HepG2 (cell line): ENCODE data around the gene IL1RAPL2. TPM values are rescaled to one million over a fixed set of nuclear protein-coding genes. Genes with fewer than 3 reads are reported as not detected.

Experiments used
- ATAC-seq: fragments of 200-7000 bp; cut with Tn5 transposase; 3 replicates; pipeline ENCODE4 v1.9.1; 2020; ENCODE audit warnings: mild to moderate bottlenecking, moderate library complexity
- BruUV-seq: library from RNA; stranded (reverse); fragments of 400-500 nt; replicated peaks from 2 replicates; lab custom pipeline; 2021; lab: Mats Ljungman, UMichigan
- CTCF ChIA-PET: fragments of 300-600 bp; formaldehyde crosslinking; extraction: SDS; loops from one replicate; lab custom pipeline; 2021; ENCODE audit warnings: low total read pairs, inconsistent platforms, low intra/inter-chr PET ratio; lab: Yijun Ruan, JAX
- POLR2A ChIA-PET: fragments of 350-600 bp; sonication (Branson Sonifier 250); formaldehyde crosslinking; loops from one replicate; lab custom pipeline; 2020; ENCODE audit warnings: antibody characterized with exemption, inconsistent platforms; lab: Yijun Ruan, JAX
- DNase-seq: peaks from one replicate; pipeline ENCODE4 v3.0.0-alpha.2; 2015; ENCODE audit warnings: low spot score
- FAIRE-seq: peaks from 3 replicates; lab custom pipeline; 2011; peaks lifted over from hg19 to GRCh38; lab: Jason Lieb, UNC
- H2AFZ ChIP-seq: one replicate; pipeline ENCODE4 v1.6.1; 2011; ENCODE audit warnings: low read length, inconsistent platforms
- H3K27ac ChIP-seq: fragments of 300-600 bp; 3 replicates; pipeline ENCODE4 v1.8.0; 2011; ENCODE audit warnings: mixed run types, mild to moderate bottlenecking, mixed read lengths, low read length, inconsistent platforms; ENCODE audit not compliant: insufficient read depth; ENCODE audit errors: extremely low read length
- H3K27me3 ChIP-seq, 2 experiments: fragments of 200-600 bp in 1 of 2; 2 replicates in 1 of 2; 3 replicates in 1 of 2; pipeline versions ENCODE4 v1.6.0 to v1.8.0; 2011; ENCODE audit warnings: low read length in 2 of 2, mild to moderate bottlenecking in 2 of 2, moderate library complexity in 2 of 2, inconsistent platforms in 1 of 2; ENCODE audit not compliant: insufficient read depth in 2 of 2, control insufficient read depth in 1 of 2
- H3K36me3 ChIP-seq, 2 experiments: fragments of 200-600 bp in 1 of 2; replicated peaks in 1 of 2; 2 replicates in 1 of 2; 3 replicates in 1 of 2; pipeline versions ENCODE4 v1.5.1 to v1.8.0; 2011; ENCODE audit warnings: low read length in 2 of 2, inconsistent platforms in 1 of 2; ENCODE audit not compliant: insufficient read depth in 2 of 2, control insufficient read depth in 1 of 2
- H3K4me1 ChIP-seq: 2 replicates; pipeline ENCODE4 v1.5.1; 2012; ENCODE audit warnings: low read length, inconsistent platforms; ENCODE audit not compliant: insufficient read depth
- H3K4me2 ChIP-seq: 2 replicates; pipeline ENCODE4 v1.6.0; 2011; ENCODE audit warnings: low read depth, low read length, inconsistent platforms
- H3K4me3 ChIP-seq, 3 experiments: fragments of 200-600 bp in 1 of 3; sonication (generic), shearing (Covaris generic) in 1 of 3; replicated peaks in 1 of 3; 2 replicates each; pipeline ENCODE4 v1.5.1; 2011 to 2016; ENCODE audit warnings: low read length in 3 of 3, inconsistent platforms in 2 of 3, low read depth in 2 of 3, mild to moderate bottlenecking in 2 of 3, control low read depth in 1 of 3, mixed read lengths in 1 of 3; ENCODE audit not compliant: insufficient read depth in 1 of 3
- H3K79me2 ChIP-seq: one replicate; pipeline ENCODE4 v1.6.1; 2011; ENCODE audit warnings: low read length, inconsistent platforms; ENCODE audit not compliant: insufficient read depth
- H3K9ac ChIP-seq: 2 replicates; pipeline ENCODE4 v1.6.0; 2011; ENCODE audit warnings: mild to moderate bottlenecking, low read depth, low read length, inconsistent platforms; ENCODE audit not compliant: insufficient read depth
- H3K9me3 ChIP-seq: 2 replicates; pipeline ENCODE4 v1.5.1; 2012; ENCODE audit warnings: mild to moderate bottlenecking, low read length
- H4K20me1 ChIP-seq: 2 replicates; pipeline ENCODE4 v1.6.0; 2011; ENCODE audit warnings: inconsistent platforms, mild to moderate bottlenecking, low read length, moderate library complexity; ENCODE audit not compliant: insufficient read depth
- DPF2 ChIP-seq: sonication (generic); formaldehyde crosslinking; IDR thresholded peaks from 2 replicates; pipeline ENCODE4 v1.4.0; 2020; ENCODE audit warnings: mild to moderate bottlenecking, low read depth, missing genetic modification reagents, borderline replicate concordance
- MATR3 ChIP-seq: sonication (generic); formaldehyde crosslinking; IDR thresholded peaks from 2 replicates; pipeline ENCODE4 v1.4.0; 2020; ENCODE audit warnings: missing genetic modification reagents
- MYNN ChIP-seq: sonication (generic); formaldehyde crosslinking; IDR thresholded peaks from 2 replicates; pipeline ENCODE4 v1.4.0; 2020; ENCODE audit warnings: mild to moderate bottlenecking, low read depth, missing genetic modification reagents
- PHF20 ChIP-seq: sonication (generic); formaldehyde crosslinking; IDR thresholded peaks from 2 replicates; pipeline ENCODE4 v1.5.0; 2020; ENCODE audit warnings: mild to moderate bottlenecking, missing genetic modification reagents
- PHF21A ChIP-seq: sonication (generic); formaldehyde crosslinking; IDR thresholded peaks from 2 replicates; pipeline ENCODE4 v1.5.0; 2020; ENCODE audit warnings: mild to moderate bottlenecking, missing genetic modification reagents
- SP140L ChIP-seq: sonication (generic); formaldehyde crosslinking; IDR thresholded peaks from 2 replicates; pipeline ENCODE4 v1.4.0; 2020; ENCODE audit warnings: missing genetic modification reagents, borderline replicate concordance
- SRSF1 ChIP-seq: fragments of 200-400 bp; formaldehyde crosslinking; optimal IDR thresholded peaks from 2 replicates; pipeline ENCODE3; 2017; ENCODE audit warnings: mild to moderate bottlenecking, low read depth, low read length, moderate library complexity
- TAF15 ChIP-seq: fragments of 200-400 bp; formaldehyde crosslinking; IDR thresholded peaks from one replicate; pipeline ENCODE4 v1.6.1; 2018; ENCODE audit warnings: mild to moderate bottlenecking, low read depth, low read length; ENCODE audit not compliant: poor library complexity, severe bottlenecking
- TCF12 ChIP-seq, 2 experiments: fragments of 450-650 bp in 1 of 2; sonication (generic) in 1 of 2; formaldehyde crosslinking in 1 of 2; IDR thresholded peaks; 2 replicates each; pipeline versions ENCODE4 v1.6.1 to v1.8.0; 2017 to 2022; ENCODE audit warnings: antibody characterized with exemption in 1 of 2, mild to moderate bottlenecking in 1 of 2, missing genetic modification reagents in 1 of 2, moderate library complexity in 1 of 2
- WIZ ChIP-seq: sonication (generic); formaldehyde crosslinking; IDR thresholded peaks from 2 replicates; pipeline ENCODE4 v1.5.1; 2020; ENCODE audit warnings: mild to moderate bottlenecking, missing genetic modification reagents
- ZNF20 ChIP-seq: sonication (generic); formaldehyde crosslinking; IDR thresholded peaks from 2 replicates; pipeline ENCODE4 v1.4.0; 2020; ENCODE audit warnings: mild to moderate bottlenecking, moderate library complexity, missing genetic modification reagents
- ZNF441 ChIP-seq: sonication (generic); formaldehyde crosslinking; IDR thresholded peaks from 2 replicates; pipeline ENCODE4 v1.7.0; 2021; ENCODE audit warnings: missing genetic modification reagents, borderline replicate concordance
- WGBS: methylation state at CpG from one replicate; pipeline ENCODE4 v1.1.6; 2017; ENCODE audit warnings: low lambda C conversion rate; 5-methylcytosine and 5-hydroxymethylcytosine counted together
- in situ Hi-C: cut with HindIII; loops from 2 replicates; pipeline ENCODE4 v1.10.0; 2017; ENCODE audit warnings: low pct_unique_long_range_greater_than_20kb; ENCODE audit not compliant: extremely low pct_ligation_motif_present
- intact Hi-C: fragments of 100-400 bp; cut with micrococcal nuclease; formaldehyde crosslinking; loops from one replicate; pipeline ENCODE4 v1.10.0; 2022; ENCODE audit not compliant: unreplicated experiment
- polyA plus RNA-seq, 8 experiments: library from polyadenylated mRNA; depleted of rRNA in 3 of 8; stranded (reverse) in 7 of 8; unstranded in 1 of 8; fragments of >200 nt; fragmentation: Illumina TruSeq in 4 of 8; extraction: Trizol in 4 of 8; gene quantifications; 2 replicates each; pipeline versions ENCODE4 v1.2.1 to v1.2.3, GENCODE V29; 2011 to 2016; ENCODE audit warnings: low read depth in 4 of 8, missing spikeins in 1 of 8, mixed read lengths in 1 of 8; ENCODE audit not compliant: insufficient read depth in 1 of 8
- total RNA-seq, 5 experiments: library from RNA; depleted of rRNA; stranded (reverse); fragments of >200 nt; fragmentation: Illumina TruSeq; extraction: Trizol; gene quantifications; 2 replicates each; pipeline ENCODE4 v1.2.3, GENCODE V29; 2016; ENCODE audit warnings: low read depth in 1 of 5

IL1RAPL2 gene
- total and polyA plus RNA-seq, 2 of the 13 experiments (the other 11 are each of a cell fraction or from before 2014, with no cell fraction given), result not detected

DNA sequence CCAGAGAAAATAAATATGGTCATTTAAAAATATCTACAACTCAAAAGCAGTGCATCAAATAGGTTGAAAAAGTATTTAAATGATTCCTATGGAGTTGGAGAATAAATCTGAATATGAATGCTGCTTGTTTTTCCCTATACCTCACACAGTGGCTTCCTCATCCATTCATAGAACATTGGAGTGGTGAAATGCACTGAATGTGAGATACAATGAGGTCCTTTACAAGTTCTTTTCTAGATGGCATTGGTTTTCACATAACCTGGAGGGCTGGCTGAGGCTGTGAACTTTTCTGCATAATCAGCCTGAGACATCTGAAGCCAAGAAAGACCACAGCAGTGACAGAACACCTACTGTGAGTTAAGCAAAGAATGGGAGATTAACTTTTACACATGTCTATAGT, 977.3 kb downstream of the IL1RAPL2 start (continued):
- TF ChIP-seq MYNN (CRISPR knock-in tag) (no peak), SP140L (CRISPR knock-in tag) (no peak), SRSF1 (no peak)
- TF ChIP-seq, all 625 proteins: peak for 0

DNA sequence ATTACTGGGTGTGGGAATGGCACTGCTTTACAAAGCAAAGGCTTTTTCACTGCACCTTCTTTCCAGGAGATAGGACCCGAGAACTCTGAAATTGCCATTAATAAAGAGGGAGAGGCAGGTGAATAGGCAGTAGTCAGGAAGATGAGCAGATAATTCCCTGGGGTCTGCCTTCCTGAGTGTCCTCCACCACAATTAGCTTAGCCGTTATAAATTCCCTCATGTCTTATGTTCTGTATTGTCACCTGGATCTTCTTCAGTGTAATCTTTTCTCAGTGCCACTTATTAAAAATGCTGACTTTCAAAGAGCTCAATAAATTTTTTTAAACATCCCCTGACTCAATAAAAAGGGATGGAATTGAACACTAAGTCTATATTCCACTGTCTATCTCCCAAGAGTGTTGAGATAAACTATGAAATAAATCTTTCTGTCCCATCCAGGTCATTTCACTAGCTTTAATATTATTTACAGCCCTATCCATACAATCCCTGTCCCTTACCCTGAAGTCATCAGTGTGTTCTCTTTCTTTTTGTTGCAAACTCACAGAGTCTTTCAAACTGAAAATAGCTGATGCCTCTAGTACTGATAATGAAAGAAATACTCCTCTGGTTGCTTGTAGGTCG, 984.2 kb downstream of the IL1RAPL2 start:
- DNase-seq (no peak), FAIRE-seq (no peak), ATAC-seq (no peak)
- 0% methylated on average over 3 of the region's 3 CpGs for WGBS
- H3K27me3 ChIP-seq, result no peaks in the 10 kb centered on the region
- H3K9me3 ChIP-seq, result no peaks in the 10 kb centered on the region
- no peaks in the 10 kb centered on the region for H4K20me1 ChIP-seq
- intact Hi-C loops, result no loop called here
- no peak overlapping the region for H3K27ac ChIP-seq
- H2AFZ ChIP-seq, result no peak overlapping the region
- no peaks in the 10 kb centered on the region for H3K79me2 ChIP-seq
- no peaks in the 10 kb centered on the region for H3K36me3 ChIP-seq
- TF ChIP-seq ZNF20 (no peak), PHF20 (CRISPR knock-in tag) (no peak), TAF15 (no peak), DPF2 (CRISPR knock-in tag) (no peak), WIZ (CRISPR knock-in tag) (no peak), TCF12 (IDR thresholded peaks at IDR 0.05) (no peak), TCF12 (CRISPR knock-in tag; IDR thresholded peaks at IDR 0.05) (no peak), ZNF441 (no peak), MATR3 (no peak), PHF21A (CRISPR knock-in tag) (no peak)
- no TSS peak for BruUV-seq
- in situ Hi-C loops, result no loop called here
- no peaks in the 10 kb centered on the region for H3K4me1 ChIP-seq
- CTCF ChIA-PET, result no interaction called here
- H3K4me3 ChIP-seq, result no peak overlapping the region
- no peak overlapping the region for H3K4me2 ChIP-seq
- no peak overlapping the region for H3K9ac ChIP-seq
- POLR2A ChIA-PET, result no interaction called here
